ENCODE data around the gene MRPS9.

DNA sequence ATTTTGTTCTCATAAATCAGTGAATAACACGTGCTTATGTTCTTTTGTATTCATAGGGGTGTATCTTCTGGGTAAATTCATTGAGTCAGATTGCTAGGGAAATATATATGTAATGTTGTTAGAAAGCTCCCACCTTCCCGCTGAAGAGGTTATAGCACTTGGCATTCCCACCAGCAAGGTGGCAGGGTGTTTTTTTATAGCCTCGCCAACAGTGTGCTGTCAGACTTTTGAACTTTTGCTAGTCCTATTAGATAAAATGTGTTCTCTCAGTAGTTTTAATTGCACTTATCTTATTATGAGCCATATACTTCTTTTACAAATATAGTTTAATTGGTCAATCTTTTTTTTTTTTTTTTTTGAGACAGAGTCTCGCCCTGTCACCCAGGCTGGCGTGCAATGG lies 31.0 kb downstream of the MRPS9 start:
- no peak for TF ChIP-seq POLR2A (IDR thresholded peaks at IDR 0.05)
- TF ChIP-seq, protein P1, sequence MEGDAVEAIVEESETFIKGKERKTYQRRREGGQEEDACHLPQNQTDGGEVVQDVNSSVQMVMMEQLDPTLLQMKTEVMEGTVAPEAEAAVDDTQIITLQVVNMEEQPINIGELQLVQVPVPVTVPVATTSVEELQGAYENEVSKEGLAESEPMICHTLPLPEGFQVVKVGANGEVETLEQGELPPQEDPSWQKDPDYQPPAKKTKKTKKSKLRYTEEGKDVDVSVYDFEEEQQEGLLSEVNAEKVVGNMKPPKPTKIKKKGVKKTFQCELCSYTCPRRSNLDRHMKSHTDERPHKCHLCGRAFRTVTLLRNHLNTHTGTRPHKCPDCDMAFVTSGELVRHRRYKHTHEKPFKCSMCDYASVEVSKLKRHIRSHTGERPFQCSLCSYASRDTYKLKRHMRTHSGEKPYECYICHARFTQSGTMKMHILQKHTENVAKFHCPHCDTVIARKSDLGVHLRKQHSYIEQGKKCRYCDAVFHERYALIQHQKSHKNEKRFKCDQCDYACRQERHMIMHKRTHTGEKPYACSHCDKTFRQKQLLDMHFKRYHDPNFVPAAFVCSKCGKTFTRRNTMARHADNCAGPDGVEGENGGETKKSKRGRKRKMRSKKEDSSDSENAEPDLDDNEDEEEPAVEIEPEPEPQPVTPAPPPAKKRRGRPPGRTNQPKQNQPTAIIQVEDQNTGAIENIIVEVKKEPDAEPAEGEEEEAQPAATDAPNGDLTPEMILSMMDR (IDR thresholded peaks at IDR 0.05): no peak
